GM19395 (cell line): Measurements from ENCODE around the gene COL6A3.

ENCODE experiments used
- ATAC-seq: cut with Tn5 transposase; IDR thresholded peaks from one replicate; pipeline ENCODE4 v1.9.1; 2021; ENCODE audit warnings: mild to moderate bottlenecking, moderate library complexity; ENCODE audit not compliant: unreplicated experiment

COL6A3 gene

GRCh38 chr2:237300739-237301138, 113.2 kb downstream of the COL6A3 start:
- ATAC-seq, result no peak

GRCh38 chr2:237299906-237300305, 114.1 kb downstream of the COL6A3 start:
- no peak for ATAC-seq

GRCh38 chr2:237298151-237299118, 115.5 kb downstream of the COL6A3 start:
- ATAC-seq, result no peak

GRCh38 chr2:237297421-237298150, 116.4 kb downstream of the COL6A3 start:
- no peak for ATAC-seq

GRCh38 chr2:237296756-237297155, 117.2 kb downstream of the COL6A3 start:
- no peak for ATAC-seq

GRCh38 chr2:237295889-237296480, 118.0 kb downstream of the COL6A3 start:
- no peak for ATAC-seq

- no peak for ATAC-seq
These were observed 119.5 kb downstream of the COL6A3 start for GRCh38 chr2:237294460-237294859.

- no peak for ATAC-seq
These were observed 120.0 kb downstream of the COL6A3 start for GRCh38 chr2:237293978-237294377.

- no peak for ATAC-seq
These were observed 122.7 kb downstream of the COL6A3 start for GRCh38 chr2:237291138-237291792.

GRCh38 chr2:237290261-237290660, 123.7 kb downstream of the COL6A3 start:
- no peak for ATAC-seq

GRCh38 chr2:237289139-237289538, 124.8 kb downstream of the COL6A3 start:
- ATAC-seq, result no peak

- ATAC-seq, result no peak
These were observed 126.1 kb downstream of the COL6A3 start for GRCh38 chr2:237287872-237288271.

- no peak for ATAC-seq
These were observed 130.6 kb downstream of the COL6A3 start for GRCh38 chr2:237283131-237283928.

- no peak for ATAC-seq
These were observed 131.3 kb downstream of the COL6A3 start for GRCh38 chr2:237282568-237283128.

- ATAC-seq, result no peak
These were observed 132.1 kb downstream of the COL6A3 start for GRCh38 chr2:237281836-237282306.

GRCh38 chr2:237280939-237281338, 133.0 kb downstream of the COL6A3 start:
- no peak for ATAC-seq

- ATAC-seq, result no peak
These were observed 133.7 kb downstream of the COL6A3 start for GRCh38 chr2:237280229-237280628.

GRCh38 chr2:237279012-237279768, 134.8 kb downstream of the COL6A3 start:
- ATAC-seq, result no peak

GRCh38 chr2:237278568-237278967, 135.4 kb downstream of the COL6A3 start:
- ATAC-seq, result no peak
